Lung (tissue), 12 donors: ENCODE data around the gene MYZAP. TPM values are rescaled to one million over a fixed set of nuclear protein-coding genes. Genes with fewer than 3 reads are reported as not detected.

Experiments
- ATAC-seq: fragments of 200-7000 bp; cut with Tn5 transposase; one replicate; pipeline ENCODE4 v1.9.1; 2020; ENCODE audit warnings: moderate number of reproducible peaks; ENCODE audit not compliant: insufficient read depth, low FRiP score
- DNase-seq, 3 donors: peaks; one replicate each; pipeline ENCODE4 v3.0.0-alpha.2; 2013 to 2017
- H3K27ac ChIP-seq, 2 donors: one replicate each; pipeline ENCODE4 v1.5.1; 2013; ENCODE audit warnings: mild to moderate bottlenecking in 2 of 2, moderate library complexity in 2 of 2, control low read depth in 1 of 2, inconsistent platforms in 1 of 2, low read depth in 1 of 2, low read length in 1 of 2
- H3K27me3 ChIP-seq, 3 donors: one replicate each; pipeline ENCODE4 v1.5.1; 2013; ENCODE audit warnings: low read length in 2 of 3; ENCODE audit not compliant: control insufficient read depth in 3 of 3, insufficient read depth in 3 of 3
- H3K36me3 ChIP-seq, 4 donors: one replicate each; pipeline ENCODE4 v1.5.1; 2013; ENCODE audit warnings: low read length in 4 of 4, mild to moderate bottlenecking in 1 of 4, moderate library complexity in 1 of 4; ENCODE audit not compliant: control insufficient read depth in 4 of 4, insufficient read depth in 4 of 4
- H3K4me1 ChIP-seq, 5 donors: one replicate each; pipeline ENCODE4 v1.5.1; 2013; ENCODE audit warnings: low read length in 5 of 5, mild to moderate bottlenecking in 2 of 5, moderate library complexity in 1 of 5; ENCODE audit not compliant: control insufficient read depth in 5 of 5, insufficient read depth in 5 of 5
- H3K4me3 ChIP-seq: one replicate; pipeline ENCODE4 v1.5.1; 2013; ENCODE audit warnings: mild to moderate bottlenecking, control low read depth, moderate library complexity
- H3K9ac ChIP-seq, 2 donors: one replicate each; pipeline ENCODE4 v1.5.1; 2013; ENCODE audit warnings: low read length in 2 of 2, control low read depth in 1 of 2; ENCODE audit not compliant: insufficient read depth in 1 of 2
- H3K9me3 ChIP-seq, 4 donors: one replicate each; pipeline ENCODE4 v1.5.1; 2013; ENCODE audit warnings: low read length in 3 of 4, mild to moderate bottlenecking in 1 of 4, moderate library complexity in 1 of 4; ENCODE audit not compliant: control insufficient read depth in 4 of 4, insufficient read depth in 3 of 4
- WGBS, 2 donors: extraction: QIAGEN DNeasy Blood & Tissue Kit; methylation state at CpG; one replicate each; pipeline ENCODE4 v1.1.7; 2013; 5-methylcytosine and 5-hydroxymethylcytosine counted together
- polyA plus RNA-seq, 2 donors: library from polyadenylated mRNA; stranded (reverse); fragments of 200-250 nt; gene quantifications; one replicate each; pipeline ENCODE4 v1.2.1, GENCODE V29; 2013
- total RNA-seq, 2 donors: library from RNA; depleted of rRNA in 1 of 2; stranded (reverse); fragments of >200 nt in 1 of 2; gene quantifications; one replicate each; pipeline ENCODE4 v1.2.1, GENCODE V29; 2014 to 2021
- TF ChIP-seq, protein P1 (sequence below): IDR thresholded peaks from 2 replicates; pipeline ENCODE4 v1.5.1; 2012; ENCODE audit warnings: mild to moderate bottlenecking; ENCODE audit errors: control extremely low read depth, extremely low read depth
- donor health status: control.
- donor health status: control.
- donor health status: Bipolar disorder and iron deficiency.
- donor health status: healthy.
- donor health status: DM: yes; HTN: yes; CAD: no.

The MYZAP gene
- total and polyA plus RNA-seq, 4 donors: 6.9 to 36.9 (median 11.6) TPM

DNA sequence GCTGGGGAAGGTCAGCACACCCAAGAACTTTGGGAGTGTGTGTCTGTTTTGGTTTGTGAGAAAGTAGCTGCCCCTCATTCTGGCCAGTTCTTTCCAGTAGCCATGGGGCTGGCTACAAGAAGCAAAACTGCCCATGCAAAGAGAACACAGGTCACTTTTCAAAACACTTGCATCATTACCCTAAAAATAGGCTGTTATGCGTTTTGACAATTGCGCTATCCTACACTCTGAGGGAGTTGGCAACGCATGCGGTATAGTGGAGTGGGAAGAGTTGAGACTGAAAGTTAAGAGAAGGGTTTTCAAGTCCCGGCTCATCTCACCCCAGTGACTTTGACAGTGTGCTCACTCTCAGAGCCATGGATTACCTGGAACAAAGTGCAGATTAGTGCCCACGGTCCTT is 41.8 kb upstream of the MYZAP start:
- peak overlapping the region; percentile 69 for H3K27ac ChIP-seq
- DNase-seq: no peak
- WGBS, 2 donors: 73 to 81% methylated on average over 6 of the region's 6 CpGs
- peaks cover 6 to 30% (median 21%) of the 10 kb centered on the region in 5 donors for H3K4me1 ChIP-seq
- H3K4me3 ChIP-seq: no peak overlapping the region
- ATAC-seq: no peak
- peaks cover 0 to 4% (median 0%) of the 10 kb centered on the region in 4 donors for H3K36me3 ChIP-seq
- no peak overlapping the region for H3K9ac ChIP-seq
- H3K27me3 ChIP-seq: no peaks in the 10 kb centered on the region
- no peaks in the 10 kb centered on the region for H3K9me3 ChIP-seq
- TF ChIP-seq, protein P1, sequence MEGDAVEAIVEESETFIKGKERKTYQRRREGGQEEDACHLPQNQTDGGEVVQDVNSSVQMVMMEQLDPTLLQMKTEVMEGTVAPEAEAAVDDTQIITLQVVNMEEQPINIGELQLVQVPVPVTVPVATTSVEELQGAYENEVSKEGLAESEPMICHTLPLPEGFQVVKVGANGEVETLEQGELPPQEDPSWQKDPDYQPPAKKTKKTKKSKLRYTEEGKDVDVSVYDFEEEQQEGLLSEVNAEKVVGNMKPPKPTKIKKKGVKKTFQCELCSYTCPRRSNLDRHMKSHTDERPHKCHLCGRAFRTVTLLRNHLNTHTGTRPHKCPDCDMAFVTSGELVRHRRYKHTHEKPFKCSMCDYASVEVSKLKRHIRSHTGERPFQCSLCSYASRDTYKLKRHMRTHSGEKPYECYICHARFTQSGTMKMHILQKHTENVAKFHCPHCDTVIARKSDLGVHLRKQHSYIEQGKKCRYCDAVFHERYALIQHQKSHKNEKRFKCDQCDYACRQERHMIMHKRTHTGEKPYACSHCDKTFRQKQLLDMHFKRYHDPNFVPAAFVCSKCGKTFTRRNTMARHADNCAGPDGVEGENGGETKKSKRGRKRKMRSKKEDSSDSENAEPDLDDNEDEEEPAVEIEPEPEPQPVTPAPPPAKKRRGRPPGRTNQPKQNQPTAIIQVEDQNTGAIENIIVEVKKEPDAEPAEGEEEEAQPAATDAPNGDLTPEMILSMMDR: no peak

DNA sequence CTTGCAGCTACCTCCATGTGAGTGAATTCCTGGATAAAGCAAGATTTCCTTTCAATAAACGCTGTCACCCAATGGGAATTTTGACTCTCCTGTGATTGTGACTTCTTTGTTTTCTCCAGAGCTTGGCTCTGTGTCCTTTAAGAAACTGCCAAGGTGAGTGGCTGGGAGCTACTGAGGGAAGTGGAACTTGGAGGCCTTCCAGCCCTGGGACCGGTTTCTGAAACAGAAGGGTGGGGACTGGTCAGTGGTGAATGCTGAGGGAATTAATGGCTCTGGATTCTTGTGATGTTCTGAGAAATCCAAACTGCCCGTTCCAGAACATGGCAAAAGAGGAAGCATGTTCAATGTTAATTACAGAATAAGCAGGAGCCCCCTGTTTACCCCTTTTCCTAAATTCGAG is 41.1 kb upstream of the MYZAP start:
- ATAC-seq: no peak
- H3K4me1 ChIP-seq: peaks cover 12 to 37% (median 21%) of the 10 kb centered on the region in 5 donors
- TF ChIP-seq, protein P1: no peak
- no peak overlapping the region for H3K9ac ChIP-seq
- WGBS, 2 donors: 36 to 57% methylated on average over 4 of the region's 4 CpGs
- no peaks in the 10 kb centered on the region for H3K27me3 ChIP-seq
- H3K27ac ChIP-seq: peak overlapping the region; percentile 83 to 95
- peak in 2 of 3 donors; percentile 47 to 76 for DNase-seq
- no peak overlapping the region for H3K4me3 ChIP-seq
- no peaks in the 10 kb centered on the region for H3K9me3 ChIP-seq
- H3K36me3 ChIP-seq: peaks cover 0 to 3% (median 0%) of the 10 kb centered on the region in 4 donors

DNA sequence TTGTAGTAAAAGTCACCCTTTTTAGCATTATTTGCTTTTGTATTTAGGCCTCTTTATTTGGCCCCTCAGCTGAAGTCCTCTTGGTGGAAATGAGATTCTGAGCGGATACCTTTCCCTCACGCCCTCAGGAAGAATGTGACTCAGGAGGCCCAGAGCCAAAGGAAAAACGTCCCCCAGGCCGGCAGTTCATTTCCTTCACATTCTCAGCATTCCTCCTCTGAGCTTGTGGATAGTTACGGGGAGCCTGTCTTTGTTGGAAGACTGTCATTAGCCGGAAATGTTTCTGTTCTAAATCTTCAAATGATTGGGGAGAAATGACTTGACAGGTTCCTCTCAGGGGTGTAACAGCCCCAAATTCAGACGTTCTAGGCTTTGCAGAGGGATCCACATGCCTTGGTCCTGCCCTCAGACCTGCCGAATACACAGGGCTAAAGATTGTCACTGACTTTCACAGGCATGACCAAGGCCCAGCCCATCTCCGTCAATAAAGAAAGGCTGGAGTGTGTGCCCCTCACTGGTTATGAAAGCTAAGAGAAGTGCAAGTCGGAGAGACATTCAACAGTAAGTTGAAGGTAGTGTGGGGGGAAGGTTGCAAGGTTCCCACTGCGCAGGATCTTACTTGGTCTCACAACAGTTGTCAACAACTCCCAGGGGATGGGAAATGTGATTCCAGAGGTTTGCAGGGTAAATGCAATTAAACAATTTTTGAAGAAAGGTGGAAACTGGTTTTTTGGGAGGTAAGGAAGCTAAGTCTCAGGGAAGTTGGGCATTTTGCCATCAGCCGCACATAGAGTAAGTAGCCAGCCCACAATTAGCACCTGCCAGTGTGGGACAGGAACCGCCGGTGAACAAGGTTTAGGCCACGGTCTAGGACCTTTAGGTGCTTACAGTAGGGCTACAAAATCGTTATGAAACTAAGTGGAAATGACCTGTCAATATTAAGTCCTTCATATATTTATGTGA is 39.7 kb upstream of the MYZAP start:
- Histone ChIP-seq H3K4me3 (no peak overlapping the region), H3K4me1 (peaks cover 16 to 46% (median 22%) of the 10 kb centered on the region in 5 donors), H3K9me3 (no peaks in the 10 kb centered on the region), H3K9ac (no peak overlapping the region), H3K36me3 (no peaks in the 10 kb centered on the region), H3K27me3 (no peaks in the 10 kb centered on the region), H3K27ac (peak overlapping the region; percentile 74 to 96)
- WGBS, 2 donors: 48 to 66% methylated on average over 16 of the region's 16 CpGs
- DNase-seq (peak; percentile 74 to 79 (median 74)), ATAC-seq (peak; percentile 75)
- TF ChIP-seq, protein P1: no peak
